WTC11 (cell line): ENCODE data around the gene GPC5. TPM values are rescaled to one million over a fixed set of nuclear protein-coding genes. Genes with fewer than 3 reads are reported as not detected.

ENCODE experiments used
- ATAC-seq: fragments of 200-7000 bp; cut with Tn5 transposase; 2 replicates; pipeline ENCODE4 v1.10.0; 2021; ENCODE audit warnings: mild to moderate bottlenecking, moderate library complexity
- CTCF ChIA-PET: fragments of 300-600 bp; sonication (Branson Sonifier 250); formaldehyde crosslinking; loops from one replicate; lab custom pipeline; 2021; ENCODE audit warnings: antibody characterized with exemption; lab: Charles Lee
- POLR2A ChIA-PET: fragments of 350-600 bp; sonication (Branson Sonifier 250); formaldehyde crosslinking; loops from one replicate; lab custom pipeline; 2021; ENCODE audit warnings: antibody characterized with exemption; lab: Charles Lee
- DNase-seq: peaks from one replicate; pipeline ENCODE4 v3.0.0; 2021; ENCODE audit warnings: low spot score
- H3K27ac Mint-ChIP-seq: 2 replicates; pipeline ENCODE4 v1.8.0; 2021; ENCODE audit warnings: mixed read lengths
- H3K27me3 Mint-ChIP-seq: 2 replicates; pipeline ENCODE4 v1.8.0; 2021; ENCODE audit warnings: low read depth, mild to moderate bottlenecking, moderate library complexity, mixed read lengths
- H3K36me3 Mint-ChIP-seq: 2 replicates; pipeline ENCODE4 v1.8.0; 2021; ENCODE audit warnings: mixed read lengths
- H3K4me1 Mint-ChIP-seq: 2 replicates; pipeline ENCODE4 v1.8.0; 2022; ENCODE audit warnings: mixed read lengths
- H3K4me3 Mint-ChIP-seq: 2 replicates; pipeline ENCODE4 v1.8.0; 2021; ENCODE audit warnings: mild to moderate bottlenecking, moderate library complexity, mixed read lengths
- H3K9me3 Mint-ChIP-seq: 2 replicates; pipeline ENCODE4 v1.8.0; 2021; ENCODE audit warnings: mixed read lengths
- CBFB ChIP-seq: sonication (generic); formaldehyde crosslinking; IDR thresholded peaks from 2 replicates; pipeline ENCODE4 v1.8.1; 2022; ENCODE audit warnings: mild to moderate bottlenecking, low read depth, missing genetic modification reagents
- GTF2I ChIP-seq: fragments of 250-450 bp; sonication (Bioruptor Pico); conservative IDR thresholded peaks from 2 replicates; pipeline ENCODE4 v1.4.0; 2021; ENCODE audit warnings: mild to moderate bottlenecking
- HMGA2 ChIP-seq: fragments of 250-450 bp; sonication (Bioruptor Pico); IDR thresholded peaks from 2 replicates; pipeline ENCODE4 v1.4.0; 2021; ENCODE audit warnings: mild to moderate bottlenecking, moderate library complexity
- KAT7 ChIP-seq: sonication (generic); formaldehyde crosslinking; IDR thresholded peaks from 2 replicates; pipeline ENCODE4 v1.8.1; 2023; ENCODE audit warnings: missing genetic modification reagents, mild to moderate bottlenecking, borderline replicate concordance
- RELA ChIP-seq: sonication (generic); formaldehyde crosslinking; IDR thresholded peaks from 2 replicates; pipeline ENCODE4 v1.8.1; 2022; ENCODE audit warnings: missing genetic modification reagents, mild to moderate bottlenecking, borderline replicate concordance
- SOX15 ChIP-seq: fragments of 250-450 bp; sonication (Bioruptor Pico); IDR thresholded peaks from 2 replicates; pipeline ENCODE4 v1.9.0; 2021; ENCODE audit warnings: mild to moderate bottlenecking
- TEAD1 ChIP-seq: sonication (generic); formaldehyde crosslinking; IDR thresholded peaks from 2 replicates; pipeline ENCODE4 v1.8.0; 2022; ENCODE audit warnings: mild to moderate bottlenecking, missing genetic modification reagents
- TP53 ChIP-seq: sonication (generic); formaldehyde crosslinking; IDR thresholded peaks from 2 replicates; pipeline ENCODE4 v1.8.1; 2023; ENCODE audit warnings: mild to moderate bottlenecking, missing genetic modification reagents
- ZNF317 ChIP-seq: sonication (generic); formaldehyde crosslinking; IDR thresholded peaks from 2 replicates; pipeline ENCODE4 v1.8.1; 2023; ENCODE audit warnings: low read depth, mild to moderate bottlenecking, moderate library complexity, missing genetic modification reagents, borderline replicate concordance
- ZNF396 ChIP-seq: fragments of 250-450 bp; sonication (Bioruptor Pico); IDR thresholded peaks from 2 replicates; pipeline ENCODE4 v1.8.0; 2021; ENCODE audit warnings: mild to moderate bottlenecking, moderate library complexity, borderline replicate concordance
- ZNF423 ChIP-seq: fragments of 250-450 bp; sonication (Bioruptor Pico); IDR thresholded peaks from 2 replicates; pipeline ENCODE4 v2.1.2; 2022; ENCODE audit warnings: mild to moderate bottlenecking, moderate library complexity
- ZNF671 ChIP-seq: fragments of 250-450 bp; sonication (Bioruptor Pico); IDR thresholded peaks from 2 replicates; pipeline ENCODE4 v1.8.0; 2021; ENCODE audit warnings: mild to moderate bottlenecking
- total RNA-seq: library from RNA; stranded (reverse); gene quantifications from 3 replicates; pipeline ENCODE4 v1.2.3, GENCODE V29; 2021
- TF ChIP-seq, protein P1 (sequence below): sonication (generic); formaldehyde crosslinking; IDR thresholded peaks from 2 replicates; pipeline ENCODE4 v1.8.0; 2022; ENCODE audit warnings: mild to moderate bottlenecking, missing genetic modification reagents
- TF ChIP-seq, protein P2 (sequence below): fragments of 250-450 bp; sonication (Bioruptor Pico); IDR thresholded peaks from 2 replicates; pipeline ENCODE4 v1.9.0; 2021; ENCODE audit warnings: mild to moderate bottlenecking
- TF ChIP-seq, protein P3 (sequence below): sonication (generic); formaldehyde crosslinking; IDR thresholded peaks from 2 replicates; pipeline ENCODE4 v1.8.0; 2022; ENCODE audit warnings: mild to moderate bottlenecking, missing genetic modification reagents
- TF ChIP-seq, protein P4 (sequence below): fragments of 250-450 bp; sonication (Bioruptor Pico); conservative IDR thresholded peaks from 2 replicates; pipeline ENCODE4 v1.9.0; 2021; ENCODE audit warnings: mild to moderate bottlenecking
- TF ChIP-seq, protein P5 (sequence below): sonication (generic); formaldehyde crosslinking; IDR thresholded peaks from 2 replicates; pipeline ENCODE4 v1.8.1; 2022; ENCODE audit warnings: mild to moderate bottlenecking, missing genetic modification reagents, moderate library complexity, borderline replicate concordance

The GPC5 gene
- total RNA-seq, 1 experiment from 2014 or later = 0.46 TPM

DNA sequence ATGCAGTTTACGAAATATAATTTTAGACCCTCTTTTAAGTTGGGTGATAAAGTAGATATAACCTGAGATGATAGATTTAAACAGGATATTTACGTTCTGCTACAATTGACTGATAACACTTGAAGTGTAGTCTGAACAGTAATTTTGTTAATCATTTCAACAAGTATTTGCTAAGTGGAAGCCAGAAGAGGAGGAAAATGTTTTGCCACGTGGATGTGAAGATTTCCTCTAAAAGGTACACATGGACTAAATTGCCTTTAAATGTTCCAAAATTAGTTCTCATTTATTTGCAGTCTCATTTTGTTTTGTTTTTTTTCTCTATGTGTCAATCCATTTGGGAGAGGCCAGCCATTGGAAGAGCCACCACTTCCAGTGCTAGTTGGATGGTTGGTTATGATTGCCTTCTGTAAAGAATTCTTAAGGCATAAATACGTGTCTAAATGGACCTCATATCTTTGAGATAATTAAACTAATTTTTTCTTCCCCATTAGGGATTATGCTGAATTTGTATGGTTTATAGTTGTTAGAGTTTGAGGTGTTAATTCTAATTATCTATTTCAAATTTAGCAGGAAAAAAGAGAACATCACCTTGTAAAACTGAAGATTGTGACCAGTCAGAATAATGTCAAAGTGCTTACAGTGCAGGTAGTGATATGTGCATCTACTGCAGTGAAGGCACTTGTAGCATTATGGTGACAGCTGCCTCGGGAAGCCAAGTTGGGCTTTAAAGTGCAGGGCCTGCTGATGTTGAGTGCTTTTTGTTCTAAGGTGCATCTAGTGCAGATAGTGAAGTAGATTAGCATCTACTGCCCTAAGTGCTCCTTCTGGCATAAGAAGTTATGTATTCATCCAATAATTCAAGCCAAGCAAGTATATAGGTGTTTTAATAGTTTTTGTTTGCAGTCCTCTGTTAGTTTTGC lies 48.2 kb upstream of the GPC5 start:
- Mint-ChIP-seq H3K27me3 (no peaks in the 10 kb centered on the region), H3K4me1 (peaks cover 56% of the 10 kb centered on the region), H3K4me3 (peak overlapping the region; percentile 87), H3K9me3 (no peaks in the 10 kb centered on the region), H3K36me3 (peaks cover 64% of the 10 kb centered on the region), H3K27ac (peak overlapping the region; percentile 85)
- DNase-seq (no peak), ATAC-seq (no peak)
- CTCF ChIA-PET = no interaction called here
- POLR2A ChIA-PET = no interaction called here
- TF ChIP-seq, protein P1, sequence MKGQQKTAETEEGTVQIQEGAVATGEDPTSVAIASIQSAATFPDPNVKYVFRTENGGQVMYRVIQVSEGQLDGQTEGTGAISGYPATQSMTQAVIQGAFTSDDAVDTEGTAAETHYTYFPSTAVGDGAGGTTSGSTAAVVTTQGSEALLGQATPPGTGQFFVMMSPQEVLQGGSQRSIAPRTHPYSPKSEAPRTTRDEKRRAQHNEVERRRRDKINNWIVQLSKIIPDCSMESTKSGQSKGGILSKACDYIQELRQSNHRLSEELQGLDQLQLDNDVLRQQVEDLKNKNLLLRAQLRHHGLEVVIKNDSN (CRISPR knock-in tag) = no peak
- TF ChIP-seq KAT7 = no peak
- no peak for TF ChIP-seq TEAD1 (CRISPR knock-in tag)
- TF ChIP-seq ZNF671 (CRISPR knock-in tag) = peak; percentile 80; the same call in 1 of the 2 replicates
- TF ChIP-seq, protein P2, sequence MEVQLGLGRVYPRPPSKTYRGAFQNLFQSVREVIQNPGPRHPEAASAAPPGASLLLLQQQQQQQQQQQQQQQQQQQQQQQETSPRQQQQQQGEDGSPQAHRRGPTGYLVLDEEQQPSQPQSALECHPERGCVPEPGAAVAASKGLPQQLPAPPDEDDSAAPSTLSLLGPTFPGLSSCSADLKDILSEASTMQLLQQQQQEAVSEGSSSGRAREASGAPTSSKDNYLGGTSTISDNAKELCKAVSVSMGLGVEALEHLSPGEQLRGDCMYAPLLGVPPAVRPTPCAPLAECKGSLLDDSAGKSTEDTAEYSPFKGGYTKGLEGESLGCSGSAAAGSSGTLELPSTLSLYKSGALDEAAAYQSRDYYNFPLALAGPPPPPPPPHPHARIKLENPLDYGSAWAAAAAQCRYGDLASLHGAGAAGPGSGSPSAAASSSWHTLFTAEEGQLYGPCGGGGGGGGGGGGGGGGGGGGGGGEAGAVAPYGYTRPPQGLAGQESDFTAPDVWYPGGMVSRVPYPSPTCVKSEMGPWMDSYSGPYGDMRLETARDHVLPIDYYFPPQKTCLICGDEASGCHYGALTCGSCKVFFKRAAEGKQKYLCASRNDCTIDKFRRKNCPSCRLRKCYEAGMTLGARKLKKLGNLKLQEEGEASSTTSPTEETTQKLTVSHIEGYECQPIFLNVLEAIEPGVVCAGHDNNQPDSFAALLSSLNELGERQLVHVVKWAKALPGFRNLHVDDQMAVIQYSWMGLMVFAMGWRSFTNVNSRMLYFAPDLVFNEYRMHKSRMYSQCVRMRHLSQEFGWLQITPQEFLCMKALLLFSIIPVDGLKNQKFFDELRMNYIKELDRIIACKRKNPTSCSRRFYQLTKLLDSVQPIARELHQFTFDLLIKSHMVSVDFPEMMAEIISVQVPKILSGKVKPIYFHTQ = peak; percentile 48; the same call in 1 of the 2 replicates
- TF ChIP-seq, protein P3, sequence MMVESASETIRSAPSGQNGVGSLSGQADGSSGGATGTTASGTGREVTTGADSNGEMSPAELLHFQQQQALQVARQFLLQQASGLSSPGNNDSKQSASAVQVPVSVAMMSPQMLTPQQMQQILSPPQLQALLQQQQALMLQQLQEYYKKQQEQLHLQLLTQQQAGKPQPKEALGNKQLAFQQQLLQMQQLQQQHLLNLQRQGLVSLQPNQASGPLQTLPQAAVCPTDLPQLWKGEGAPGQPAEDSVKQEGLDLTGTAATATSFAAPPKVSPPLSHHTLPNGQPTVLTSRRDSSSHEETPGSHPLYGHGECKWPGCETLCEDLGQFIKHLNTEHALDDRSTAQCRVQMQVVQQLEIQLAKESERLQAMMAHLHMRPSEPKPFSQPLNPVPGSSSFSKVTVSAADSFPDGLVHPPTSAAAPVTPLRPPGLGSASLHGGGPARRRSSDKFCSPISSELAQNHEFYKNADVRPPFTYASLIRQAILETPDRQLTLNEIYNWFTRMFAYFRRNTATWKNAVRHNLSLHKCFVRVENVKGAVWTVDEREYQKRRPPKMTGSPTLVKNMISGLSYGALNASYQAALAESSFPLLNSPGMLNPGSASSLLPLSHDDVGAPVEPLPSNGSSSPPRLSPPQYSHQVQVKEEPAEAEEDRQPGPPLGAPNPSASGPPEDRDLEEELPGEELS = no peak
- no peak for TF ChIP-seq HMGA2 (CRISPR knock-in tag)
- TF ChIP-seq, protein P4, sequence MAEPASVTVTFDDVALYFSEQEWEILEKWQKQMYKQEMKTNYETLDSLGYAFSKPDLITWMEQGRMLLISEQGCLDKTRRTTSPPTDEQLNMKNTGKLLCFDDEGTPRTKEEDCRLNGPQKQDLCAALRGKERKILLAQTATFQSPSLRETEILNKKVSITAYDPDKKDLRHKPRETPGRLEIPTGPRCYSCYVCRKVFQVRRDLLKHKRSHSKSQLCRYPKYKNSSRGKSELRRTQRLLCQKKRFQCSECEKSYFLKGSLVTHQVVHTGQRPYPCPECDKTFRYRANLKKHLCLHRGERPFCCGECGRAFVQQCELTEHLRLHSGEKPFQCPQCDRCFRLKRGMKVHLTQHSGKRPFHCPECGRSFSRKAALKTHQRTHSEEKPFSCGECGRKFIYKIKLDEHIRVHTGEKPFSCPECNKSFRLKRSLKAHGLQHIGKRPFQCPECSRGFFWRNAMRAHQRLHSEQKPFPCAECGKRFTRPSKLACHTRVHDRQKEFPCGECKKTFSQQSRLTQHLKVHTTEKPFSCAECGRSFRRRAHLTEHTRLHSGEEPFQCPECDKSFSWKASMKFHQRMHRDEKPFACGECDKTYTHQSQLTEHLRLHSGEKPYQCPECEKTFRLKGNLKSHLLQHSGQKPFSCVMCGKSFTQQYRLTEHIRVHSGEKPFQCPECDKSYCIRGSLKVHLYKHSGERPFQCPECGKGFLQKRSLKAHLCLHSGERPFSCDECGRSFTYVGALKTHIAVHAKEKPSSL (CRISPR knock-in tag) = peak; percentile 69; the same call in 1 of the 2 replicates
- no peak for TF ChIP-seq CBFB (CRISPR knock-in tag)
- TF ChIP-seq ZNF396 (CRISPR knock-in tag) = no peak
- no peak for TF ChIP-seq TP53 (CRISPR knock-in tag)

DNA sequence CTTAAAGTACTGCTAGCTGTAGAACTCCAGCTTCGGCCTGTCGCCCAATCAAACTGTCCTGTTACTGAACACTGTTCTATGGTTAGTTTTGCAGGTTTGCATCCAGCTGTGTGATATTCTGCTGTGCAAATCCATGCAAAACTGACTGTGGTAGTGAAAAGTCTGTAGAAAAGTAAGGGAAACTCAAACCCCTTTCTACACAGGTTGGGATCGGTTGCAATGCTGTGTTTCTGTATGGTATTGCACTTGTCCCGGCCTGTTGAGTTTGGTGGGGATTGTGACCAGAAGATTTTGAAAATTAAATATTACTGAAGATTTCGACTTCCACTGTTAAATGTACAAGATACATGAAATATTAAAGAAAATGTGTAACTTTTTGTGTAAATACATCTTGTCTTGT lies 47.3 kb upstream of the GPC5 start:
- CTCF ChIA-PET = no interaction called here
- Mint-ChIP-seq H3K4me3 (peak overlapping the region; percentile 87), H3K36me3 (peaks cover 72% of the 10 kb centered on the region), H3K9me3 (no peaks in the 10 kb centered on the region)
- TF ChIP-seq GTF2I (no peak), RELA (CRISPR knock-in tag) (no peak), SOX15 (CRISPR knock-in tag) (no peak), ZNF317 (CRISPR knock-in tag) (no peak), ZNF671 (CRISPR knock-in tag) (no peak), ZNF423 (no peak)
- TF ChIP-seq, protein P2 = no peak
- TF ChIP-seq, protein P5, sequence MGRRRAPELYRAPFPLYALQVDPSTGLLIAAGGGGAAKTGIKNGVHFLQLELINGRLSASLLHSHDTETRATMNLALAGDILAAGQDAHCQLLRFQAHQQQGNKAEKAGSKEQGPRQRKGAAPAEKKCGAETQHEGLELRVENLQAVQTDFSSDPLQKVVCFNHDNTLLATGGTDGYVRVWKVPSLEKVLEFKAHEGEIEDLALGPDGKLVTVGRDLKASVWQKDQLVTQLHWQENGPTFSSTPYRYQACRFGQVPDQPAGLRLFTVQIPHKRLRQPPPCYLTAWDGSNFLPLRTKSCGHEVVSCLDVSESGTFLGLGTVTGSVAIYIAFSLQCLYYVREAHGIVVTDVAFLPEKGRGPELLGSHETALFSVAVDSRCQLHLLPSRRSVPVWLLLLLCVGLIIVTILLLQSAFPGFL (CRISPR knock-in tag) = no peak
- TF ChIP-seq, all 79 proteins: peak for 0
- peaks cover 53% of the 10 kb centered on the region for H3K4me1 Mint-ChIP-seq
- H3K27me3 Mint-ChIP-seq = no peaks in the 10 kb centered on the region
- POLR2A ChIA-PET = no interaction called here
- no peak for ATAC-seq
- no peak for DNase-seq
- peak overlapping the region; percentile 85 for H3K27ac Mint-ChIP-seq
